Activated naive CD4-positive, alpha-beta T cell treated with anti-CD3 and anti-CD28 coated beads, Interleukin-2, amount 50 U/mL, for 24 hours (primary cell): Measurements from ENCODE around the gene GRIA4.

ENCODE experiments used
- H3K27ac Mint-ChIP-seq: one replicate; pipeline ENCODE4 v1.8.0; 2021; ENCODE audit warnings: mild to moderate bottlenecking, mixed read lengths
- H3K27me3 Mint-ChIP-seq: one replicate; pipeline ENCODE4 v1.8.0; 2021; ENCODE audit warnings: mixed read lengths
- H3K36me3 Mint-ChIP-seq: one replicate; pipeline ENCODE4 v1.8.0; 2021; ENCODE audit warnings: mixed read lengths
- H3K4me1 Mint-ChIP-seq: one replicate; pipeline ENCODE4 v1.8.0; 2021; ENCODE audit warnings: mixed read lengths
- H3K4me3 Mint-ChIP-seq: one replicate; pipeline ENCODE4 v1.8.0; 2021; ENCODE audit warnings: mild to moderate bottlenecking, mixed read lengths
- H3K9me3 Mint-ChIP-seq: one replicate; pipeline ENCODE4 v1.8.0; 2021; ENCODE audit warnings: mixed read lengths

Gene GRIA4

DNA sequence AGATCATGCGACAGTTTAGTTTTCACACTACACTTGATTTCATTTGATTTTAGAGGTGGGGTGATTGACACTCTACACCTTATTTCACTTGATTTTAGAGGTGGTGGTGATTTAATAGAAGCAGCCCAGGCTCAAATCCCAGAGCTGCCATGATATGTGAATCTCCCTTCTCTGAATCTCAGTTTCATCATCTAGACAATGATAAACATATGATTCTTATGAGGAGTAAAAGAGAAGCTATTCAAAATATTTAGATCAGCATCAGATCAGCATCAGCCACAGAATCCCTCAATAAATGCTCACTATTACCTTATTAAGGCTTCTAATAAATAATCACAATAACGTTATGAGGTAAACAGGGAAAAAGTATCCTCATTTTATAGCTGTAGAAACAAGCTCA lies 313.4 kb downstream of the GRIA4 start:
- peaks cover 2% of the 10 kb centered on the region for H3K27me3 Mint-ChIP-seq
- H3K4me1 Mint-ChIP-seq: no peaks in the 10 kb centered on the region
- no peaks in the 10 kb centered on the region for H3K9me3 Mint-ChIP-seq
- H3K27ac Mint-ChIP-seq: no peak overlapping the region
- no peak overlapping the region for H3K4me3 Mint-ChIP-seq
- no peaks in the 10 kb centered on the region for H3K36me3 Mint-ChIP-seq

- Mint-ChIP-seq H3K27ac (no peak overlapping the region), H3K36me3 (no peaks in the 10 kb centered on the region), H3K9me3 (no peaks in the 10 kb centered on the region), H3K4me3 (no peak overlapping the region), H3K27me3 (no peaks in the 10 kb centered on the region), H3K4me1 (no peaks in the 10 kb centered on the region)
Observed at GRCh38 chr11:105923807-105924206, 313.9 kb downstream of the GRIA4 start.

- Mint-ChIP-seq H3K36me3 (no peaks in the 10 kb centered on the region), H3K9me3 (no peaks in the 10 kb centered on the region), H3K4me3 (no peak overlapping the region), H3K27ac (no peak overlapping the region), H3K27me3 (peaks cover 3% of the 10 kb centered on the region), H3K4me1 (no peaks in the 10 kb centered on the region)
Observed at GRCh38 chr11:105929084-105929955, 319.4 kb downstream of the GRIA4 start.

DNA sequence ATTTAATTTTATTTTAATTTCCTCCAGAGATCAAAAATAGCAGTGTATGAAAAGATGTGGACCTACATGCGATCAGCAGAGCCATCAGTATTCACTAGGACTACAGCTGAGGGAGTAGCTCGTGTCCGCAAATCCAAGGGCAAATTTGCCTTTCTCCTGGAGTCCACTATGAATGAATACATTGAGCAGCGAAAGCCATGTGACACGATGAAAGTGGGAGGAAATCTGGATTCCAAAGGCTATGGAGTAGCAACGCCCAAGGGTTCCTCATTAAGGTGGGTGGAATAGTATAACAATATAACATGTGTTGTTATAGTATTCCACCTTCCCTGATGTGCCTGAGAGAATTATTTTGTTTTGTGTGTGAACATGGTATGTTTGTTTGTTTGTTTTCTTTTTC lies 323.8 kb downstream of the GRIA4 start:
- H3K27me3 Mint-ChIP-seq: peaks cover 6% of the 10 kb centered on the region
- no peak overlapping the region for H3K27ac Mint-ChIP-seq
- no peak overlapping the region for H3K4me3 Mint-ChIP-seq
- no peaks in the 10 kb centered on the region for H3K36me3 Mint-ChIP-seq
- H3K4me1 Mint-ChIP-seq: no peaks in the 10 kb centered on the region
- no peaks in the 10 kb centered on the region for H3K9me3 Mint-ChIP-seq

- Mint-ChIP-seq H3K27ac (no peak overlapping the region), H3K4me1 (no peaks in the 10 kb centered on the region), H3K27me3 (peaks cover 6% of the 10 kb centered on the region), H3K36me3 (no peaks in the 10 kb centered on the region), H3K4me3 (no peak overlapping the region), H3K9me3 (no peaks in the 10 kb centered on the region)
Observed at GRCh38 chr11:105935791-105936190, 325.9 kb downstream of the GRIA4 start.

GRCh38 chr11:105937331-105937730 lies 327.5 kb downstream of the GRIA4 start:
- Mint-ChIP-seq H3K27ac (no peak overlapping the region), H3K36me3 (no peaks in the 10 kb centered on the region), H3K27me3 (peaks cover 6% of the 10 kb centered on the region), H3K9me3 (no peaks in the 10 kb centered on the region), H3K4me1 (no peaks in the 10 kb centered on the region), H3K4me3 (no peak overlapping the region)

DNA sequence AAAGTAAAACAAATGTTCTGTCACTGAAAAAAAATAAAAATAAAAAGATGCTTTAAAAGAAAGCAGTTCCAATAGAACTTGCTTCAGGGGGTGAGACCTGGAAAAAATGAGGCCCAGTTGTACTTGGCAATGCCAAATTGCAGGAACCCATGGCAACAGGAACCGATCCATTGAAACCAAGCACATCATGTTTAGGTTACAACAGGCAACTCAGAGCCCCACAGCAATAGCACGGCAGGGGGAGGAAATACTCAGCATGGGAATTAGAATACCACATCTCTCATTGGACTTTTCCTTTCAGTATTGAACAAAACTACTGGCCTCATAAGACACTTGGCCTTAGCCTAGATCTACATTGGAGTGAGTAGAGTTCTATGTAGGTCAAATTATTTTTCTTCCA lies 327.9 kb downstream of the GRIA4 start:
- Mint-ChIP-seq H3K4me3 (no peak overlapping the region), H3K36me3 (no peaks in the 10 kb centered on the region), H3K27ac (no peak overlapping the region), H3K9me3 (no peaks in the 10 kb centered on the region), H3K27me3 (peaks cover 6% of the 10 kb centered on the region), H3K4me1 (no peaks in the 10 kb centered on the region)

GRCh38 chr11:105942921-105943320 lies 333.0 kb downstream of the GRIA4 start:
- Mint-ChIP-seq H3K36me3 (no peaks in the 10 kb centered on the region), H3K9me3 (no peaks in the 10 kb centered on the region), H3K27me3 (peaks cover 2% of the 10 kb centered on the region), H3K4me3 (no peak overlapping the region), H3K27ac (no peak overlapping the region), H3K4me1 (no peaks in the 10 kb centered on the region)

- Mint-ChIP-seq H3K27me3 (peaks cover 2% of the 10 kb centered on the region), H3K27ac (no peak overlapping the region), H3K9me3 (no peaks in the 10 kb centered on the region), H3K36me3 (no peaks in the 10 kb centered on the region), H3K4me3 (no peak overlapping the region), H3K4me1 (no peaks in the 10 kb centered on the region)
Observed at GRCh38 chr11:105948918-105949590, 339.2 kb downstream of the GRIA4 start.

DNA sequence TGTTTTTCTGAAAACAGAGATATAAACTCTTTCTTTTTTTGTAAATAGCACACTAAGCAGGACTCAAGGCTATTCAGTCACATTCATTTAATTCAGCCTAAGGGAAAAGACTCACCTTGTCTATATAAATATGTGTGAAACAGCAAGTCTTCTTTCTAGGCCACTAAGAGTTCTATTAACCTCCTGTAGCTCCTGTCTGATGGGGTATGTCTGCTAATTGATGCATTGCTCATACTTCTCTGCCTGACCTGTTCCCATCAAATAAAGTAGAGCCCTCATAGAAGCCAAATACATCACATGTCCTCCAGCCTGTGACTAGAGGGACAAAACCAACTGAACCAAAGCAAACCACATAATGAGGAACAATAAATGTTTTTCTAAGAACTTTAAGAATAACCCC lies 344.0 kb downstream of the GRIA4 start:
- Mint-ChIP-seq H3K9me3 (peaks cover 5% of the 10 kb centered on the region), H3K4me1 (no peaks in the 10 kb centered on the region), H3K27ac (no peak overlapping the region), H3K4me3 (no peak overlapping the region), H3K27me3 (peaks cover 2% of the 10 kb centered on the region), H3K36me3 (no peaks in the 10 kb centered on the region)

DNA sequence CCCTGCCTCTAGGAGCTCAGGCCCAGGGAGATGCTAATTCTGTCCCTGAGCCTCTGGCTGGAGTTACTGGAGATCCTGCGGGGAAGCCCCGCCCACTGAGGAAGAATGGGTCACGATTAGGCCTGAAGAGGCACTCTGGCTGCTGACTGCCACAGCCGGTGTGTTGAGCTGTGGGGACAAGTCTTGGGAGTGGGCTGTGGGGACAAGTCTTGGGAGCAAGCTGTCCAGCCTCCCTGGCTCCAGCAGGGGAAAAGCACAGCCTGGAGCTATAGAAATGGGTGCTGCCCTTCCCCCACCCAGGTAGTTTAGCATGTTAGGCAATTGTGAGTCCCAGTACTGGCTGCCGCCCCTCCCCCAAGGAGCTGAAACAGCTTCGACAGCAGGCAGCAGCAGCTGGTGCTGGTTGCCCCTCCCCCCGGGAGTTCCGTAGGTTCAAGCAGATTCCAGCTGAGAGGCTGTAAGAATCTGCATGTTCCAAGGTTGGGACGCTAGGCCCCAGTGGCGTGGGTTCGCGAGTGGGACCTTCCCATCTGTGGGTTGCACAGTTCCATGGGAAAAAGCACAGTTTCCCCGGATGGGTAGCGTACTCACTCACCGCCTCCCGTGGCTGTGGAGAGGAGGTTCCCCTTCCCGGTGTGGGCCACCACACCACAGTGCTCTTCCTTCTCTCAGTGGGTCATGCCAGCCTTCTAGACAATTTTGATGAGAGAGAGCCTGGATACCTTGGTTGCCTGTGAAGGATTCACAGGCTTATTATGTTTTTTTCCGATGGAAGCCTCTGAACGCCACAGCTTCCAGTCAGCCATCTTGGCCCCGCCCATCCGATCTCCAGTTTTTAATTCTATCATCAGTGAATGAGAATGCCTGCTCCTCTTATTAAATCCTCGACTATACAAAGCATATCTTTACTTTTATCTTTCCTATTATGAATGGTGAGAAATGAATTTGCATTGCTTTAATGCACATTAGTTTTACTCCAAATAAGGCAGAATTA lies 350.7 kb downstream of the GRIA4 start:
- Mint-ChIP-seq H3K4me3 (no peak overlapping the region), H3K4me1 (no peaks in the 10 kb centered on the region), H3K27me3 (peaks cover 5% of the 10 kb centered on the region), H3K27ac (no peak overlapping the region), H3K36me3 (no peaks in the 10 kb centered on the region), H3K9me3 (peaks cover 10% of the 10 kb centered on the region)

DNA sequence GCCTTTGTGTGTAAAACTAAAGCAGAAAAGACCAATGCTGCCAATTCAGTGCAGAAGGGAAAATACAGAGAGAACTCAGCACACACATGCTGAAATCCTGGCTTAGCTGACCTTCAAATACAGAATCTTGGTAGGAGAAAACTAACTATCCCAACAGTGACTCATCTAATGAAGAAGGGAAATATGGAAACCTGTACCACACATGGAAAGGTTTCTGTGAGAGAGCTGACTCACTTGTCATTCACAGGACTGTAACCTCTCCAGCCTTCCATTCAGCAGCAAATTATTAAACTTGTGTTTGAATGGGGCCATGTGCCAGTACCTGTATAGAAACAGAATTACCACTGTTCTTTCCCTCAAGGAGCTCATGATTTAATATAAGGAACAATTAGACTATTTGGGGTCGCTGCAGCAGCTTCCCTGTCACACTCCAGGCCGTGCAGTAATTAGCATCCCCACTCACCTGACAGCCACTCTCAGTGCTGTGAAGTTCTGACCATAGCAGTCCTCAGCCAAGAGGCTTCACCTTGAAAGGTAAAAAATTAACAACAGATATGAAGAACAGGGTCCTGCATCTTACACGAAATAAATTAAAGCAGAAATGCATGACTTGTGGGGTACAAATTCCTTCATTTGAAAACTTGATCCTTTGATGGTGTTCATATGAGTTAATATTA lies 358.3 kb downstream of the GRIA4 start:
- Mint-ChIP-seq H3K36me3 (no peaks in the 10 kb centered on the region), H3K4me3 (no peak overlapping the region), H3K27me3 (peaks cover 1% of the 10 kb centered on the region), H3K9me3 (no peaks in the 10 kb centered on the region), H3K27ac (no peak overlapping the region), H3K4me1 (no peaks in the 10 kb centered on the region)

GRCh38 chr11:105969756-105970155 lies 359.9 kb downstream of the GRIA4 start:
- no peak overlapping the region for H3K27ac Mint-ChIP-seq
- H3K4me1 Mint-ChIP-seq: no peaks in the 10 kb centered on the region
- peaks cover 1% of the 10 kb centered on the region for H3K27me3 Mint-ChIP-seq
- H3K9me3 Mint-ChIP-seq: no peaks in the 10 kb centered on the region
- no peaks in the 10 kb centered on the region for H3K36me3 Mint-ChIP-seq
- no peak overlapping the region for H3K4me3 Mint-ChIP-seq

DNA sequence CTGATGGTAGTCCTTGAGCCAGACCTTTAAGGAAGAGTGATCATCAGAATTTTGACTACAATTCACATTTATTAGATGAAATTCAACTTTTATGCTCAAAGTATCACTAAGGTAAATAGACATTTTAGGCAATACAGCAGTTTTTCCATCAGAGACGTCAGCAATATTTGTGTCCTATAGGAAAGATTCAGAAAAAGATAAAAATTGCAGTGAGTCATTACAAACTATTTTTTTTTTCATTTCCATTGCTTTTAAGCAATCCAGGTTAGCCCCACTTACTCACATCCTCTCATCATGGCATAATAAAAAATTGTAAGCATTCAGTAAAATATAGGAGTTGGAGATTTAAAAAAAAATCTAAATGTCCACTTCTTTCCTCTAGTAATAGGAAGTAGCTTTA lies 365.3 kb downstream of the GRIA4 start:
- Mint-ChIP-seq H3K9me3 (no peaks in the 10 kb centered on the region), H3K36me3 (no peaks in the 10 kb centered on the region), H3K27ac (no peak overlapping the region), H3K4me3 (no peak overlapping the region), H3K27me3 (peaks cover 2% of the 10 kb centered on the region), H3K4me1 (no peaks in the 10 kb centered on the region)
